ENCODE results near the gene GNB1.

GNB1 gene

DNA sequence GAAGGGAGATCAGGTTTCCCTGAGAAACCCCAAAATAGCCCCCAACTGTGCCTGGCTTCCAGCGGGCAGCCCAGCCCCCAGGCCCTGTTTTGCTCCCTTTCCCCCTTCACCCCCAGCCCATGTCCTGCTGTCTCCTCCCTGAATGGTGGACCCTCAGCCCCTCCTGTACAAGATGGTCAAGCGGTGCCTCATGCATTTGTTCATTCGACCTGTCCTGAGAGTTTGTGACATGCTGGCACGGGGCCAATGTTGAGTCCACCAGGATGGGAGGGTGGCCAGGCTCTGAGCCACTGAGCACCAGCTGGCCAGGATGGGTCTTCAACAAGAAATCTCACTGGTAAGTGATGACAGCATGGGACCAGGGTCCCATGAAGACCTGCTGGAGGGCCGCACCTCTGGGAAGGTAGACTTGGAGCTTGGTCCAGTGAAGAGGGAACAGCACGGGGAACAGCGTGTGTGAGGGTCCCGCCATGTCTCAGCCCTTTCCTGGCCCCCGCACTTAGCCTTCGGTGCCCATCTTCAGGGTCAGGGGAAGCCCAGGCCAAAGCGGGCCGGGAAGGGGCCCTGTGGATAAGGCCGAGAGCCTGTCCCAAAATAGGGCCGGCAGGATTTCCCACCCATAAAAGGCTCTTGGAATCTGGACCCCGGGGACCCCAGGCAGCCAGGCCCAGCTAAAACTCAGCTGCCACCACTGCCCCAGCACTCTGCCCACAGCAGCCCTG lies 24.2 kb upstream of the GNB1 start, which contains the start of gene CALML6:
Gene CALML6, plus strand, starts transcription at position 290 of the 722 bp plus-strand sequence. Its CDS starts 21 bp downstream, at position 311.
- in situ Hi-C loops (cut with MboI; ENCODE audit: low sequenced_read_pairs, unreplicated experiment): no loop called here
- DNase-seq (ENCODE audit: low spot score): no peak
- TF ChIP-seq, protein P1, sequence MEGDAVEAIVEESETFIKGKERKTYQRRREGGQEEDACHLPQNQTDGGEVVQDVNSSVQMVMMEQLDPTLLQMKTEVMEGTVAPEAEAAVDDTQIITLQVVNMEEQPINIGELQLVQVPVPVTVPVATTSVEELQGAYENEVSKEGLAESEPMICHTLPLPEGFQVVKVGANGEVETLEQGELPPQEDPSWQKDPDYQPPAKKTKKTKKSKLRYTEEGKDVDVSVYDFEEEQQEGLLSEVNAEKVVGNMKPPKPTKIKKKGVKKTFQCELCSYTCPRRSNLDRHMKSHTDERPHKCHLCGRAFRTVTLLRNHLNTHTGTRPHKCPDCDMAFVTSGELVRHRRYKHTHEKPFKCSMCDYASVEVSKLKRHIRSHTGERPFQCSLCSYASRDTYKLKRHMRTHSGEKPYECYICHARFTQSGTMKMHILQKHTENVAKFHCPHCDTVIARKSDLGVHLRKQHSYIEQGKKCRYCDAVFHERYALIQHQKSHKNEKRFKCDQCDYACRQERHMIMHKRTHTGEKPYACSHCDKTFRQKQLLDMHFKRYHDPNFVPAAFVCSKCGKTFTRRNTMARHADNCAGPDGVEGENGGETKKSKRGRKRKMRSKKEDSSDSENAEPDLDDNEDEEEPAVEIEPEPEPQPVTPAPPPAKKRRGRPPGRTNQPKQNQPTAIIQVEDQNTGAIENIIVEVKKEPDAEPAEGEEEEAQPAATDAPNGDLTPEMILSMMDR (IDR thresholded peaks at IDR 0.05; ENCODE audit: borderline replicate concordance, control extremely low read depth, extremely low read depth, insufficient read depth, missing control alignments): no peak

DNA sequence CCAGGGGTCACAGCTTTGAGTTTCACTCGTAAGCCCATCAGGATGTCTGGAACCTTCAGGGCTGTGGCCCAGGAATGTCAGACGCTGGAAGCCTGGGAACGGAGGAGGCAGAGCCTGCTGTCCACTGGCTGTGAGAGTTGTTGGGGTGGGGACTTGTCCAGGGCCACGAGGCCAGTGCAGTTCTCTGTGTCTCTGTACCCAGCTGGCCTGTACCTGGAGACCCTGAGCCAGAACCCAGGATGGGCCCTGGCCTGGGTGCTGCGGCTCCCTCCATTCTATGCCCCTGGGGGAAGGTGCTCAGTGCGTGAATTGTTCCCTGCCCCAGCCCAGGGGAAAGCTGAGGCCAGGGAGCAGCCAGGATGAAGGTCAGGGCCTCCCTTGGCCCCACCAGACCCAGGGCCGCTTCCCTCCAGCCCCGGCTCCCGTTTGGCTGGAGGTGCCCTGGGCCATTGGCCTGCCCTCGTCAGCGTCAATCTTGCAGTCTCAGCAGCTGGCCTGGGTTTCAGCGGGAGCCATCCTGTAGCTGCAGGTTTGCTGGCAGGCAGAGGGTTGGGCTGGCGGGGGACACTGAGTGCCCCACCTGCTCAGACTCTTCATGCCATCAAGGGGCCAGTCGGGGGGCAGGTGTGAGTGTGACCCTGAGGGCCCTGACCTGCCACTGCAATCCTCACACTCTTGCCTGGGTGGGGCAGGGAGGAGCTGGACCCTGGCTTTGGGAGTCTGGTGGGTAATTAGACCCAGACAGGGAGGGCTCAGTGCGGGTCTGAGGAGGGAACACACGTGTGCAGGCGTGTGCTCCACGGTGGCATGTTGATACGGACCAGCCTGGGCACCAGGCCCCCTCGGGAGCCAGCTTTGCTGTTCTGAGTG lies 23.4 kb upstream of the GNB1 start:
- TF ChIP-seq, protein P1 (IDR thresholded peaks at IDR 0.05; ENCODE audit: borderline replicate concordance, control extremely low read depth, extremely low read depth, insufficient read depth, missing control alignments): no peak
- in situ Hi-C loops (cut with MboI; ENCODE audit: low sequenced_read_pairs, unreplicated experiment): no loop called here
- DNase-seq (ENCODE audit: low spot score): no peak

DNA sequence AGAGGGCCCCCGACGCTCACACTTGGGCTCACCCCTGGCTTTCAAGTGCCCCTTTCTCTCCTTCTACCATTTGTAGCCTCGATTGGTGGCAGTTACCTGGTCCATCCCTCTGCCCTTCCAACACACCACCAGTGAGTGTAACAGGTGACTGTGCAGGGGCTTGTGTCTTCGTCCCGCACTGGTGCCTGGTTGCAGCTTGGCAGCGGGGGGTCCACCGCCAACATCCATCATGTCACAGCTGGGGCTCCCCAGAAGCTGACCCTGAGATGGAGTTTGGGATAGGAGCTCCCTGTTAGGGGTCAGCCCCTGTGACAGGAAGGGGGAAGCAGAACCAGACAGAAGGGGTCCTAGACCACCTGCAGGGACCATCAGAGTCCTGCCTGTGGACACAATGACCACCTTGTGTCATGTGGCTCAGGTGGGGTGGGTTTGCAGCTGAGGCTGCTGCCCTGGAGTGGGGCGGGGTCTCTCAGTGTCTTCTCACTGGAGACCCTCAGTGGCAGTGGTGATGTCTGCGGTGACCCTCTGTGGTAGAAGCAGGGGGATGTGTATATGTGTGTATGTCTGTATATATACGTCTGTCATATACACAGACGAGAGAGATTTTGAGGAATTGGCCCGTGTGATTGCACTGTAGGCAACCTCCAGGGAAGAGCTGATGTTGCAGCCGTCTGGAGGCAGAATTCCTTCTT lies 20.6 kb upstream of the GNB1 start:
- in situ Hi-C loops (cut with MboI; ENCODE audit: low sequenced_read_pairs, unreplicated experiment): no loop called here
- DNase-seq (ENCODE audit: low spot score): no peak
- TF ChIP-seq, protein P1 (IDR thresholded peaks at IDR 0.05; ENCODE audit: borderline replicate concordance, control extremely low read depth, extremely low read depth, insufficient read depth, missing control alignments): no peak

DNA sequence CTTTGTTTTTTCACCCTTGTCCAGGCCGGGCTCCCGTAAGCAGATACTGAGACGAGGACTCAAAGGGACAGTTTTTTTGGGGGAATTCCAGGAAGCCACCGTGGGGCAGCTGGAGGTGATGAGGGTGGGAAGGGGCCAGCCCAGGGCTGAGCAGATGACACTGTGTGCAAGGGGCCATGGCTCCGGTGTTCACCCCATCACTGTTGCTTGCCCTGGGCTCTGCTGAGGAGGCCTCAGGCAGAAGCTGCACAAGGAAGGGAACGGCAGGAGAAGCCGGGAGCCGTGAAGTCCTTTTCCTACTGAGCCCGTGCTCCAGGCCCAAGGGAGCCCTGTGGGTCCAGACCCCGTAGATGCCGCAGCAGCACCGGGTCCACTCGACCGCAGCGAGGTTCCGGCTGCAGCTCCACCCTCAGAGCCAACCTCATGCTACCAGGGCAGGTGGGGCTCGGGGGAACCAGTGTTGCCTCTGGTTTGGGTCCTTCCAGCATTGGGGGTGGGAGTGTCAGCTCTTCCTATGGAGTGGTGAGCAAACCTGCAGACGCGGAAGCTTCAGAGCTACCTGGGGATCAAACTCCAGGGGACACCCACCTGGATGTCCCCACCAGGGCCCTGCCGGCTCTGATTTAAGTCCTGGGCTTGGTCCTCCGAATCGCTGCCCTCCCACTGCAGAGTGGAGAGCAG lies 19.9 kb upstream of the GNB1 start:
- DNase-seq (ENCODE audit: low spot score): no peak
- TF ChIP-seq, protein P1 (IDR thresholded peaks at IDR 0.05; ENCODE audit: borderline replicate concordance, control extremely low read depth, extremely low read depth, insufficient read depth, missing control alignments): no peak
- in situ Hi-C loops (cut with MboI; ENCODE audit: low sequenced_read_pairs, unreplicated experiment): no loop called here

DNA sequence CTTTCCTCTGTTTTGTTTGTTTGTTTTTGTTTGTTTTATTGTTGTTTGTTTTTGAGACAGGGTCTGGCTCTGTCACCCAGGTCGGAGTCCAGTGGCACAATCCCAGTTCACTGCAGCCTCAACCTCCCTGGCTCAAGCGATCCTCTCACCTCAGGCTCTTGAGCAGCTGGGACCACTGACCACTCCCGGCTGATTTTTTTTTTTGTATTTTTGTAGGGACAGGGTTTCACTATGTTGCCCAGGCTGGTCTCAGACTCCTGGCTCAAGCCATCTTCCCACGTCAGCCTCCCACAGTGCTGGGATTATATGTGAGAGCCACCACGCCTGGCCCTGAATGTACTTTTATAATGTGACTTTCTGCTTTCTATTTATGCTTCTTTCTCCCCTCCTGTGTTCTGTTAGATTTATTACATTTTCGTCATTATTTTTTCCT lies 19.2 kb upstream of the GNB1 start:
- TF ChIP-seq, protein P1 (IDR thresholded peaks at IDR 0.05; ENCODE audit: borderline replicate concordance, control extremely low read depth, extremely low read depth, insufficient read depth, missing control alignments): no peak
- in situ Hi-C loops (cut with MboI; ENCODE audit: low sequenced_read_pairs, unreplicated experiment): no loop called here
- DNase-seq (ENCODE audit: low spot score): no peak

DNA sequence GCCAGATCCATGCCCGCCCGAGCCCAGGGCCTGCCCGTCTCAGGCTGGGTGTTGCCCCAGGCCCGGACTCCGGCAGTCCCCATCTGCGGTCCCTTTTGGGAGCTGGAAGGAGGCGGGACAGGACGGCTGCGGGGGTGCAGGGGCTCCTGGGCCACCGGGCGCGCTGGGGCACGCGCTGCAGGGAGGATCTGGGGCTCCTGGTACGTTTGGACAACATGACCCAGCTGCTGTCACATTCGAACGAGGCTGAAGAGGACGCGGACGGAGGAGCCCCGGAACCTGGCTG lies 17.6 kb upstream of the GNB1 start:
- TF ChIP-seq, protein P1 (IDR thresholded peaks at IDR 0.05; ENCODE audit: borderline replicate concordance, control extremely low read depth, extremely low read depth, insufficient read depth, missing control alignments): no peak
- no peak for DNase-seq (ENCODE audit: low spot score)
- in situ Hi-C loops (cut with MboI; ENCODE audit: low sequenced_read_pairs, unreplicated experiment): loop anchor here (10.0 kb wide), 1 partner anchor 124 kb away; no protein-coding TSS in a partner anchor
